Dedifferentiated amniotic fluid mesenchymal stem cell (primary cell): Measurements from ENCODE around the gene FMC1.

Experiments
- DNase-seq: peaks from one replicate; pipeline ENCODE4 v3.0.0-alpha.2; 2016; ENCODE audit errors: extremely low spot score

The FMC1 gene

DNA sequence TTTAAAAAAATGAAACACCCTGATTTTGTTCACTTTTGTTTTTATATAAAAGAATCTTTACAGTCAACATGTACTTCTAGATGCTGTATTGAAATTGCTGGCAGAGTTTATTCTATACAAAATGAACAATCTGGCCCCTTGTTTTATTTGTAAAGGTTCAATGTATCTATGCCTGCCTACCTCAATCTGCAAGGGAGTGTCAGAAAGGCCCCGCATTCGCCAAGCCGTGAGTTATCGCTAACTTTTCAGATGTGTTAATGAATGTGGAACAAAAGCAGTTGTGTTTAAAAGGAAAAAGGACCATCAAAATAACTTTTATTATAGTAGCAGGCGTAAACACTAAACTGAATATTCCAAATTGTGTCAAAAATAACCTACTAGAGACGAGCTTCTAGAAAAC is 33.1 kb downstream of the FMC1 start:
- DNase-seq, result no peak

DNA sequence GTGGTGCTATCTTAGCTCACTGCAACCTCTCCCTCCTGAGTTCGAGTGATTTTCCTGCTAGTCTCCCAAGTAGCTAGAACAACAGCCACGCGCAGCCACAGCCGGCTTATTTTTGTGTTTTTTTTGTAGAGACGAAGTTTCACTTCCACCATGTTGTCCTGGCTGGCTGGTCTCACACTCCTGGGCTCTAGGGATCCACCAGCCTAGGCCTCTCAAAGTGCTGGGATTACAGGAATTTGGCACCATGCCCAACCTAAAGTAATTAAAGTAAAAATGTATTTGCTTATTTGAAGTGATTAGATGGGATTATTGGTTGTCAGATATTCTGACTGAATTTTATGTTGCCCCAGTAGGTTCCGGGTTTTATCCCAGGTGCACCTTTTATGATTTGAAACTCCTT is 41.3 kb downstream of the FMC1 start:
- no peak for DNase-seq

DNA sequence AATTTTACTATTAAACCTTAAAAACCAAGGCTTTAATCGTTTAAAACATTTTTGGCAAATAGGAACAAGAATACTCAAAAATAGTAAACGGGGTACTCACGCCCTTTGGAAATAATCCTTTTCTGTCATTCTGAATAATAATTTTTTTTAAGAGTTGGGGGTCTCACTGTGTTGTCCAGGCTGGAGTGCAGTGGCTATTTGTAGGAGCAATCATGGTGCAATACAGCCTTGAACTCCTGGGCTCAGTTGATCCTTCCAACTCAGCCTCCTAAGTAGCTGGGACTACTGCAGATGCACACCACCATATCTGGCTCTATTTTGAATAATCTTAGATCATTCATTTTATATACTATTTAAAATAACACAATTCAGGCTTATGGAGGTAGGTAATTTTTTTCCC is 43.5 kb downstream of the FMC1 start:
- DNase-seq, result no peak

DNA sequence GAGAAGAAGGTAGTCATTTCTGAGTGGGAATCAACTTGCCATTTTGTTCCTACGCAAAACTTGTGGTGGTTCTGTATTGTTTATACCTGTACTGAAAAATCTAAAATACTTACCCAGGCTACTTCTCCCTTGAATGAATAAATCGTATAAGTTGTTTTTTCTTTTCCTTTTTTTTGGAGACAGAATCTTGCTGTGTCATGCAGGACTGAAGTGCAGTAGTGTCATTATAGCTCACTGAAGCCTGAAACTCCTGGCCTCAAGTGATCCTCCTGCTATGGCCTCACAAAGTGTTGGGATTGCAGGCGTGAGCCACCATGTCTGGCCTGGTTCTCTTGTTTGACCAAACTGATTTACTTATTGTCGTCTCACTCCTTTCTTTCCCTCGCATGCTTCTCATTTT is 46.5 kb downstream of the FMC1 start:
- no peak for DNase-seq

DNA sequence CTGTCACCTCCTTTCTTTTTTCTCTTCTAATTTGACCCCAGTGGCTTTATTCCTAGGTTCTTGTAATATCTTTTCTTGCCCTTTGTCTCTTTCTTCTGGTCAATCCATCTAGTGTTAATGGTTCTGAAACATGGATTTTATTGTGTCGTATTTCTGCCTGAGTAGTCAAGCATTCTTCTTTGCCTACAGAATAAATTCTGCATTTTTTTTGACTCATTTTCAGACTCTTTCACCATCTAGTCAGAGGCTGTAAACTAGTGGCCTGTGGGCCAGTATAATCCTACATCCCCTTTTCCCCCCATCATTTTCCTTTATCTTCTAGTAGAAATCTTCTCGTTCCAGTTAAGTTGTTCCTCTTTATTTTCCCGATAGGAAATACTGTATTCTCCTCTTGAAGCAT is 48.0 kb downstream of the FMC1 start:
- peak; percentile 77 for DNase-seq

- no peak for DNase-seq
Measured at GRCh38 chr7:139389774-139390173, 48.6 kb downstream of the FMC1 start.

GRCh38 chr7:139393621-139394211 is 52.6 kb downstream of the FMC1 start:
- DNase-seq, result no peak

DNA sequence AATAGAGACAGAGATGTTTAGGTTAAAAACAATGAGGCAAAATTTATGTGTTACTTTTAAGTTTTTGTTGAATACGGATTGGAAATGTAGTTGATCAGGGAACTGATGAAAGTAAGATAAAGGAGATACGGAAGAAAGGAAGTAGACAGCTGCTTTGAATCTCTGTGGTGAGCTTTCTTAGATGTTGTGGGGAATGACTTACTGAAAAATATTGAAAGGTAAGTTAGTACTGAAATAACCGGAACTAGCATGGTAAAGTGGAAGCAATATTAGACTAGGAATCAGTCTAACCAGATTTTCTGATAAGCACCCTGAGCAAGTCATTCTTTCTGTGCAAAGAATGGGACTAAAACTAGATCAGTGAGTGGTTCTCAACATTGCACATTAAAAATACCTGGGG is 53.4 kb downstream of the FMC1 start:
- DNase-seq, result no peak
